Adrenal gland (tissue), 12 donors: ENCODE data around the gene TNFRSF14. TPM values are rescaled to one million over a fixed set of nuclear protein-coding genes. Genes with fewer than 3 reads are reported as not detected.
"Not testable (repeated sequence)": the region's sequence is repeated elsewhere in the genome, so short reads cannot be mapped to it uniquely, and the experiment has no call there.

Source experiments
- DNase-seq, 7 donors: peaks; one replicate each; pipeline ENCODE4 v3.0.0-alpha.2; 2019 to 2020
- H3K27ac ChIP-seq, 5 donors: fragments of 200-600 bp; sonication (generic) in 4 of 5; 1 replicate in 3 of 5; 2 replicates in 2 of 5; pipeline versions ENCODE4 v1.5.1 to v1.8.0; 2016 to 2020; ENCODE audit warnings: mild to moderate bottlenecking in 1 of 5
- H3K27me3 ChIP-seq: fragments of 200-600 bp; 2 replicates; pipeline ENCODE4 v1.8.0; 2021
- H3K36me3 ChIP-seq, 2 donors: fragments of 200-600 bp; replicated peaks in 1 of 2; 1 replicate in 1 of 2; 2 replicates in 1 of 2; pipeline versions ENCODE4 v1.5.1 to v1.8.0; 2018 to 2022
- H3K4me1 ChIP-seq, 2 donors: fragments of 200-600 bp; replicated peaks in 1 of 2; 1 replicate in 1 of 2; 2 replicates in 1 of 2; pipeline versions ENCODE4 v1.5.1 to v1.8.0; 2018 to 2021
- H3K4me3 ChIP-seq, 4 donors: fragments of 200-600 bp; sonication (generic) in 3 of 4; one replicate each; pipeline ENCODE4 v1.5.1; 2016 to 2018
- H3K9me3 ChIP-seq, 3 donors: fragments of 200-600 bp; sonication (generic) in 1 of 3; replicated peaks in 1 of 3; 1 replicate in 2 of 3; 2 replicates in 1 of 3; pipeline versions ENCODE4 v1.5.1 to v1.8.0; 2016 to 2021
- CTCF ChIP-seq, 6 experiments: fragments of 450-650 bp in 4 of 6; fragments of 200-600 bp in 2 of 6; sonication (generic) in 1 of 6; IDR thresholded peaks; 1 replicate in 5 of 6; 2 replicates in 1 of 6; pipeline versions ENCODE4 v1.5.1 to v1.8.0; 2016 to 2021; ENCODE audit warnings: antibody characterized with exemption in 6 of 6, mild to moderate bottlenecking in 2 of 6, moderate library complexity in 1 of 6
- POLR2A ChIP-seq, 2 donors: fragments of 450-650 bp; IDR thresholded peaks; one replicate each; pipeline ENCODE4 v1.6.1; 2017; ENCODE audit warnings: antibody characterized with exemption in 2 of 2, mild to moderate bottlenecking in 2 of 2, moderate library complexity in 1 of 2
- WGBS, 4 donors: extraction: QIAGEN DNeasy Blood & Tissue Kit in 2 of 4; methylation state at CpG; one replicate each; pipeline versions ENCODE4 v1.1.5 to v1.1.7; 2013 to 2017; 5-methylcytosine and 5-hydroxymethylcytosine counted together
- intact Hi-C, 2 donors: fragments of 100-400 bp; cut with DNase I; formaldehyde crosslinking; loops; one replicate each; pipeline versions ENCODE4 v1.14.1 to v1.15.0; 2022 to 2023
- polyA plus RNA-seq, 3 donors: library from polyadenylated mRNA; stranded (reverse); fragments of 200-250 nt in 2 of 3; fragments of 350-450 nt in 1 of 3; fragmentation: Illumina TruSeq in 1 of 3; extraction: RNeasy Lipid Tissue Mini Kit (QIAGEN cat#74804) in 1 of 3; gene quantifications; one replicate each; pipeline ENCODE4 v1.2.3, GENCODE V29; 2013 to 2014
- total RNA-seq, 9 donors: library from RNA; depleted of rRNA in 4 of 9; stranded (reverse); fragments of >200 nt in 4 of 9; fragments of 120-200 nt in 1 of 9; fragmentation: NEBNext Ultra II Directional in 1 of 9; extraction: Animal tissue kit (Norgen Biotek cat#: 25700) in 1 of 9; gene quantifications; one replicate each; pipeline versions ENCODE4 v1.1.0 to v1.2.4, GENCODE V29; 2013 to 2023
- donor health status: healthy with polysubstance abuse.
- donor health status: Bipolar disorder and iron deficiency.
- donor health status: DM: yes; HTN: yes; CAD: no.
- donor health status: DM: no; HTN: no; CAD: no.
- donor health status: DM: no; HTN: no; CAD: no.
- donor health status: DM: yes; HTN: yes; CAD: no.

Gene TNFRSF14
- total and polyA plus RNA-seq, 12 donors = 7.0 to 554 (median 116) TPM

- intact Hi-C loops = no loop called here
These were observed 19.9 kb downstream of the TNFRSF14 start for GRCh38 chr1:2575801-2576663.

GRCh38 chr1:2577565-2578075 is 21.4 kb downstream of the TNFRSF14 start:
- H3K36me3 ChIP-seq, H3K27me3 ChIP-seq, intact Hi-C loops, H3K9me3 ChIP-seq, H3K4me1 ChIP-seq: not testable (repeated sequence)
- peak in 1 of 7 donors; percentile 10 for DNase-seq
- Histone ChIP-seq H3K27ac (peak overlapping the region in 3 of 5 donors; percentile 35 to 75 (median 62)), H3K4me3 (peak overlapping the region in 1 of 4 donors; percentile 10)
- 69 to 77% (median 74%) methylated on average over 17 to 21 of the region's 23 CpGs for WGBS, 4 donors

More at GRCh38 chr1:2575801-2576663, 19.9 kb downstream of the TNFRSF14 start:
- Histone ChIP-seq H3K9me3 (no peaks in the 10 kb centered on the region), H3K4me1 (no peaks in the 10 kb centered on the region), H3K36me3 (no peaks in the 10 kb centered on the region), H3K4me3 (no peak overlapping the region), H3K27me3 (peaks cover 5% of the 10 kb centered on the region), H3K27ac (no peak overlapping the region)
- peak in 1 of 7 donors; percentile 8 for DNase-seq
- WGBS, 4 donors = 73 to 76% (median 74%) methylated on average over 15 to 23 of the region's 23 CpGs
- no peak for TF ChIP-seq CTCF (IDR thresholded peaks at IDR 0.05)
- no peak for TF ChIP-seq POLR2A (IDR thresholded peaks at IDR 0.05)

GRCh38 chr1:2578758-2579118 is 22.6 kb downstream of the TNFRSF14 start:
- WGBS, 4 donors = 48 to 63% (median 53%) methylated on average over 4 of the region's 4 CpGs
- peak overlapping the region in 3 of 5 donors; percentile 27 to 75 (median 62) for H3K27ac ChIP-seq

GRCh38 chr1:2580691-2581090 is 24.5 kb downstream of the TNFRSF14 start:
- H3K4me3 ChIP-seq = no peak overlapping the region
- peaks cover 8 to 13% of the 10 kb centered on the region in 2 donors for H3K4me1 ChIP-seq
- no peaks in the 10 kb centered on the region for H3K9me3 ChIP-seq
- peaks cover 5% of the 10 kb centered on the region for H3K27me3 ChIP-seq
- intact Hi-C loops = loop anchor here in 1 of 2 donors (5.0 kb wide), 1 partner anchor 62 kb away; no protein-coding TSS in a partner anchor
- 85 to 95% (median 89%) methylated on average over 6 to 10 of the region's 10 CpGs for WGBS, 4 donors
- no peak for TF ChIP-seq POLR2A (IDR thresholded peaks at IDR 0.05)
- no peak for TF ChIP-seq CTCF (IDR thresholded peaks at IDR 0.05)
- H3K36me3 ChIP-seq = no peaks in the 10 kb centered on the region
- H3K27ac ChIP-seq = no peak overlapping the region
- DNase-seq = no peak

More at GRCh38 chr1:2578758-2579118, 22.6 kb downstream of the TNFRSF14 start:
- no peaks in the 10 kb centered on the region for H3K4me1 ChIP-seq
- intact Hi-C loops = no loop called here
- TF ChIP-seq CTCF (IDR thresholded peaks at IDR 0.05) (no peak), POLR2A (IDR thresholded peaks at IDR 0.05) (peak in 1 of 2 donors; percentile 11)
- H3K9me3 ChIP-seq = no peaks in the 10 kb centered on the region
- no peak for DNase-seq
- peaks cover 5% of the 10 kb centered on the region for H3K27me3 ChIP-seq
- no peak overlapping the region for H3K4me3 ChIP-seq
- no peaks in the 10 kb centered on the region for H3K36me3 ChIP-seq
